ENCODE data around the gene NRG3.

NRG3 gene

DNA sequence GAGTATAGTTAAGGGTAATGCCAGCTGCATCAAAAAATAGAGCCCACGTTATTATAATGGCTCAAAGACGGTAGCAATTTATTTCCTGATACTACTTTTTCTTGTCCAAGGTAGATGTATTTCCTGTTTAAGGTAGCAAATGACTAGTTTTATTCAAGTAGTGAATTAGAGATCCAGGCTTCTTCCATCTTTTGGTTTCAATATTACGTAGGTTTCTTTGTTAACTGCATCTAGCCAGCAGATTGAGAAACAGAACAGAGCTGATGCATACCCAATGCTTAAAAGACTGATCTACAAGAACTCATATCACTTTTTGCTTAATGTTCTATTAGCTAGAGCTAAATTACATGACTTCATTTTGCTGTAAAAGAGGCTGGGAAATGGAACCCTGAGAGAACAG, 992.1 kb downstream of the NRG3 start:
- Histone ChIP-seq H3K4me1 (no peaks in the 10 kb centered on the region), H3K4me3 (no peak overlapping the region), H3K9me3 (no peaks in the 10 kb centered on the region), H3K27ac (no peak overlapping the region), H3K36me3 (no peaks in the 10 kb centered on the region), H3K27me3 (no peaks in the 10 kb centered on the region)
- intact Hi-C loops (cut with DNase I; ENCODE audit: low total_unique reads) = no loop called here
- TF ChIP-seq CTCF (IDR thresholded peaks at IDR 0.05) = no peak
- DNase-seq = no peak

DNA sequence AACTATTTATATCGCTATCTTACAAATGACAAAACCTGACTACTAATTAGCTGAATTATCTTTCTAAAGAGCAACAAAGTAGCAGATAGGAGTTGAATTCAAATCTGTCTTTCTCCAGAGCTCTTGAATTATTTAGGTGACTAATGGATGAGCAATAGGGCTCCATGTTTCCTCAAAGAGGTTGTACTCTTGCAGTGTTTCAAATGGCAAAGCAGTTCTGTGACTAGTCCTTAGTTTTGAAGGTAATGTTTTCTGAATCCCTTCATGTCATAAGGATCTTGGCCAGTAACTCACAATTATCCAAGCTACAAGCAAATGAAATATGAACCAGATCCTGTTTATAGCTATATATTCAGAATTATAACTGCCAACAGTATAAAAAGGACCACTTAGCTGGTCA, 999.7 kb downstream of the NRG3 start:
- H3K4me3 ChIP-seq = no peak overlapping the region
- H3K27ac ChIP-seq = no peak overlapping the region
- no peaks in the 10 kb centered on the region for H3K36me3 ChIP-seq
- no peaks in the 10 kb centered on the region for H3K4me1 ChIP-seq
- H3K27me3 ChIP-seq = no peaks in the 10 kb centered on the region
- intact Hi-C loops (cut with DNase I; ENCODE audit: low total_unique reads) = no loop called here
- TF ChIP-seq CTCF (IDR thresholded peaks at IDR 0.05) = no peak
- no peaks in the 10 kb centered on the region for H3K9me3 ChIP-seq
- DNase-seq = no peak

- no peaks in the 10 kb centered on the region for H3K27me3 ChIP-seq
- no peaks in the 10 kb centered on the region for H3K9me3 ChIP-seq
- no peaks in the 10 kb centered on the region for H3K4me1 ChIP-seq
- no peaks in the 10 kb centered on the region for H3K36me3 ChIP-seq
- H3K4me3 ChIP-seq = no peak overlapping the region
- intact Hi-C loops (cut with DNase I; ENCODE audit: low total_unique reads) = no loop called here
- DNase-seq = no peak
- no peak overlapping the region for H3K27ac ChIP-seq
- no peak for TF ChIP-seq CTCF (IDR thresholded peaks at IDR 0.05)
Measured at GRCh38 chr10:82880776-82881290, 1005.8 kb downstream of the NRG3 start.

DNA sequence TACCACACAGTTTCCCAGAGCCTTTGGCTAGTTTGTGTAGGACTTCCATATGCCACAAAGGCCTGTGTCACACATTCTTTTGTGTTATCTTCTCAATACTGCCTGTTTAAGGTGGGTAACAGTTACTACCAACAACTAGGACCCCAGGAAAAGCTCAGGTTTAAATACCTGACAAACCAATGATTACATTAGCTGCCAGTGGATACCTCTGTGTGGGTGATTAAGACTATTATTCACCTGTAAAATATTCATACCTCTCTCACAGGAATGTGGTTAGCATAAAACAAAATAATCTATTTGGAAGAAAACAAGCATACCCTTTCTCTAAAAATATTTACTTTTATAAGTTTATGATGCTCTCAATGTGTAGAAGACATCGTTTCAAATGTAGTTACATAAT, 1007.7 kb downstream of the NRG3 start:
- no peaks in the 10 kb centered on the region for H3K4me1 ChIP-seq
- intact Hi-C loops (cut with DNase I; ENCODE audit: low total_unique reads) = no loop called here
- H3K4me3 ChIP-seq = no peak overlapping the region
- H3K36me3 ChIP-seq = no peaks in the 10 kb centered on the region
- no peaks in the 10 kb centered on the region for H3K9me3 ChIP-seq
- H3K27ac ChIP-seq = no peak overlapping the region
- TF ChIP-seq CTCF (IDR thresholded peaks at IDR 0.05) = no peak
- H3K27me3 ChIP-seq = no peaks in the 10 kb centered on the region
- no peak for DNase-seq

DNA sequence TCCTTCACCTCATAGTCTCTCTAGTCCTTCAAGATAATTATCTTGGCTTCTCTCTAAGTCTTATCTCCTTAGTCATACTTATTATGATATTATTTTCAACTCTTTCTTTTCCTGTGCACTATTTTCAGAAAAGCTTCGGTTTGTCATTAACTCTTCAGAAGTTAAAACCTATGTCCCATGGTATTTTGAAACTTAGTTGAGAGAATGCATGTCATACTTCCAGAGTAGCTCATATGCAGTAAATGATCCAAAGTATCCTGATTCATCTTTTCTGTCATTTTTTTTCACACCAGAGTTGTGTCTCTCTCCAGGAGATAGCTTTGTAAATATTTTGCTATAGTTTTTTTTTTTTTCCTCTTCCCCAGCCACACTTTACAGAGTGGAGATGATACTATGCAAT, 1008.6 kb downstream of the NRG3 start:
- Histone ChIP-seq H3K9me3 (no peaks in the 10 kb centered on the region), H3K4me3 (no peak overlapping the region), H3K27ac (no peak overlapping the region), H3K27me3 (no peaks in the 10 kb centered on the region), H3K36me3 (no peaks in the 10 kb centered on the region), H3K4me1 (no peaks in the 10 kb centered on the region)
- no peak for DNase-seq
- intact Hi-C loops (cut with DNase I; ENCODE audit: low total_unique reads) = no loop called here
- TF ChIP-seq CTCF (IDR thresholded peaks at IDR 0.05) = no peak

DNA sequence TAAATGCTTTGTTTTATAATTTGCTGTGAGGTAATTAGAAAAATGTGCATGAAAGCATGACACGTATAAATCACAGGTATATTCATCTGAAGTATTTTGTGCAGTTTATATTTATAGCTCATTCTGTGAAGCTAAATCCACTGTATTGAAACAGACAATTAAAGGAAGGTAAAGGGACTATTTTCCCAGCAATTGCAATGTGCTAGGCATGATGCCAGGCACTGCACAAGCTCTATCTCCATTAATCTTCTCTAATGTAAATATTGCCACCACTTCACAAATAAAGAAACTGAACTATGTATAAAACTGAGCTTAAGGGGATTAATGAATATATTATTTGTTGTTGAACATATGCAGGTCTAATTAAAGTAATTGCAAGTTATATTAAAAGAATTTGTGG, 1012.5 kb downstream of the NRG3 start:
- Histone ChIP-seq H3K9me3 (no peaks in the 10 kb centered on the region), H3K27me3 (no peaks in the 10 kb centered on the region), H3K4me1 (no peaks in the 10 kb centered on the region), H3K36me3 (no peaks in the 10 kb centered on the region), H3K4me3 (no peak overlapping the region), H3K27ac (no peak overlapping the region)
- intact Hi-C loops (cut with DNase I; ENCODE audit: low total_unique reads) = no loop called here
- no peak for TF ChIP-seq CTCF (IDR thresholded peaks at IDR 0.05)
- no peak for DNase-seq

Data from tibial artery (tissue), 4 donors.